Measurements from ENCODE around the gene OXSR1. TPM values are rescaled to one million over a fixed set of nuclear protein-coding genes. Genes with fewer than 3 reads are reported as not detected.

OXSR1 gene
- total RNA-seq (10 to 100 TPM; 56.3 to 60.0 TPM), polyA plus RNA-seq (16.4 TPM)

- Histone ChIP-seq H3K4me1 (ENCODE audit: insufficient read depth, low read length) (peaks cover 39% of the 10 kb centered on the region), H3K27me3 (ENCODE audit: insufficient read depth, low read length, poor library complexity, severe bottlenecking) (no peaks in the 10 kb centered on the region), H3K9me3 (ENCODE audit: low read length) (no peaks in the 10 kb centered on the region), H3K27ac (ENCODE audit: low read depth, low read length) (peak within 1 kb of the TSS; percentile 100), H3K36me3 (ENCODE audit: insufficient read depth, low read length) (no peaks in the 10 kb centered on the region), H3K4me3 (ENCODE audit: low read length) (peak within 1 kb of the TSS; percentile 94)
- H3K9me3 Mint-ChIP-seq: no peaks in the 10 kb centered on the region
- peak within 1 kb of the TSS; percentile 90 to 98 (median 96) for H3K4me3 Mint-ChIP-seq
- ChIA-PET CTCF (interaction anchor here (0.9 to 4.5 kb wide), 11 partner anchors 9 to 331 kb away, joined by 3 to 60 read pairs (median 5); partner anchors contain the start of genes ACAA1, EXOG, MYD88 and XYLB), POLR2A (interaction anchor here (0.6 to 4.3 kb wide), 12 partner anchors 11 to 171 kb away, joined by 3 to 75 read pairs (median 4); partner anchors contain the start of genes ACAA1, DLEC1 and MYD88)
- H3K27ac Mint-ChIP-seq: peak within 1 kb of the TSS; percentile 95 to 100 (median 100)
- no peaks in the 10 kb centered on the region for H3K27me3 Mint-ChIP-seq
- peak; percentile 93 to 99 (median 98) for DNase-seq
- H3K36me3 Mint-ChIP-seq: peaks cover 0 to 20% (median 0%) of the 10 kb centered on the region in 3 donors
- peaks cover 43 to 55% (median 46%) of the 10 kb centered on the region in 3 donors for H3K4me1 Mint-ChIP-seq
Observed at GRCh38 chr3:38164952-38165721, at the start of gene OXSR1. Gene OXSR1 (plus strand): TSS chr3:38165537. CDS start chr3:38165877, 340 bp downstream.

GRCh38 chr3:38115645-38116427, 49.5 kb upstream of the OXSR1 start:
- Mint-ChIP-seq H3K27me3 (no peaks in the 10 kb centered on the region), H3K4me1 (peaks cover 4 to 11% (median 5%) of the 10 kb centered on the region in 3 donors), H3K27ac (peak overlapping the region in 4 of 8 donors; percentile 18 to 69 (median 64)), H3K4me3 (no peak overlapping the region), H3K9me3 (no peaks in the 10 kb centered on the region), H3K36me3 (peaks cover 0 to 18% (median 0%) of the 10 kb centered on the region in 3 donors)
- H3K4me1 ChIP-seq (ENCODE audit: insufficient read depth, low read length): no peaks in the 10 kb centered on the region
- CTCF ChIA-PET: interaction anchor here (0.7 to 5.6 kb wide), 4 partner anchors 21 to 231 kb away, joined by 3 to 31 read pairs (median 17); partner anchors contain the start of genes ACAA1 and XYLB
- no peaks in the 10 kb centered on the region for H3K36me3 ChIP-seq (ENCODE audit: insufficient read depth, low read length)
- no peaks in the 10 kb centered on the region for H3K9me3 ChIP-seq (ENCODE audit: low read length)
- POLR2A ChIA-PET: no interaction called here
- no peak overlapping the region for H3K4me3 ChIP-seq (ENCODE audit: low read length)
- no peak for DNase-seq
- H3K27me3 ChIP-seq (ENCODE audit: insufficient read depth, low read length, poor library complexity, severe bottlenecking): no peaks in the 10 kb centered on the region
- no peak overlapping the region for H3K27ac ChIP-seq (ENCODE audit: low read depth, low read length)

GRCh38 chr3:38116471-38117162, 48.7 kb upstream of the OXSR1 start:
- no peak for DNase-seq
- H3K27me3 ChIP-seq (ENCODE audit: insufficient read depth, low read length, poor library complexity, severe bottlenecking): no peaks in the 10 kb centered on the region
- no peak overlapping the region for H3K4me3 ChIP-seq (ENCODE audit: low read length)
- peaks cover 4 to 11% (median 5%) of the 10 kb centered on the region in 3 donors for H3K4me1 Mint-ChIP-seq
- H3K9me3 Mint-ChIP-seq: no peaks in the 10 kb centered on the region
- no peak overlapping the region for H3K27ac Mint-ChIP-seq
- H3K27me3 Mint-ChIP-seq: no peaks in the 10 kb centered on the region
- peaks cover 0 to 23% (median 0%) of the 10 kb centered on the region in 3 donors for H3K36me3 Mint-ChIP-seq
- no peaks in the 10 kb centered on the region for H3K9me3 ChIP-seq (ENCODE audit: low read length)
- POLR2A ChIA-PET: interaction anchor here (1.0 kb wide), 1 partner anchor 49 kb away, joined by 3 read pairs; the partner anchor contains the start of gene OXSR1
- H3K27ac ChIP-seq (ENCODE audit: low read depth, low read length): no peak overlapping the region
- no peak overlapping the region for H3K4me3 Mint-ChIP-seq
- no peaks in the 10 kb centered on the region for H3K4me1 ChIP-seq (ENCODE audit: insufficient read depth, low read length)
- CTCF ChIA-PET: interaction anchor here (0.7 to 5.6 kb wide), 10 partner anchors 9 to 363 kb away, joined by 3 to 31 read pairs (median 5); partner anchors contain the start of genes ACAA1 and XYLB
- H3K36me3 ChIP-seq (ENCODE audit: insufficient read depth, low read length): no peaks in the 10 kb centered on the region

GRCh38 chr3:38117163-38117716, 48.1 kb upstream of the OXSR1 start:
- H3K27me3 ChIP-seq (ENCODE audit: insufficient read depth, low read length, poor library complexity, severe bottlenecking): no peaks in the 10 kb centered on the region

GRCh38 chr3:38117748-38118420, 47.5 kb upstream of the OXSR1 start:
- DNase-seq: peak; percentile 51 to 80 (median 57)
- H3K27ac ChIP-seq (ENCODE audit: low read depth, low read length): no peak overlapping the region
- H3K27me3 ChIP-seq (ENCODE audit: insufficient read depth, low read length, poor library complexity, severe bottlenecking): no peaks in the 10 kb centered on the region
- Mint-ChIP-seq H3K27ac (peak overlapping the region in 4 of 8 donors; percentile 51 to 88 (median 63)), H3K9me3 (no peaks in the 10 kb centered on the region), H3K27me3 (no peaks in the 10 kb centered on the region), H3K4me3 (no peak overlapping the region), H3K36me3 (peaks cover 0 to 35% (median under 1%) of the 10 kb centered on the region in 3 donors), H3K4me1 (peaks cover 4 to 11% (median 5%) of the 10 kb centered on the region in 3 donors)
- no peak overlapping the region for H3K4me3 ChIP-seq (ENCODE audit: low read length)
- no peaks in the 10 kb centered on the region for H3K9me3 ChIP-seq (ENCODE audit: low read length)
- POLR2A ChIA-PET: interaction anchor here (1.0 kb wide), 1 partner anchor 48 kb away, joined by 3 read pairs; the partner anchor contains the start of gene OXSR1
- H3K4me1 ChIP-seq (ENCODE audit: insufficient read depth, low read length): no peaks in the 10 kb centered on the region
- CTCF ChIA-PET: interaction anchor here (1.0 to 5.6 kb wide), 11 partner anchors 10 to 362 kb away, joined by 3 to 31 read pairs (median 3); partner anchors contain the start of genes ACAA1 and XYLB
- H3K36me3 ChIP-seq (ENCODE audit: insufficient read depth, low read length): peaks cover 5% of the 10 kb centered on the region

More at GRCh38 chr3:38117163-38117716, 48.1 kb upstream of the OXSR1 start:
- Mint-ChIP-seq H3K27me3 (no peaks in the 10 kb centered on the region), H3K4me1 (peaks cover 4 to 11% (median 5%) of the 10 kb centered on the region in 3 donors), H3K27ac (peak overlapping the region in 1 of 8 donors; percentile 68), H3K36me3 (peaks cover 0 to 29% (median 0%) of the 10 kb centered on the region in 3 donors), H3K9me3 (no peaks in the 10 kb centered on the region), H3K4me3 (no peak overlapping the region)
- H3K36me3 ChIP-seq (ENCODE audit: insufficient read depth, low read length): no peaks in the 10 kb centered on the region
- no peaks in the 10 kb centered on the region for H3K9me3 ChIP-seq (ENCODE audit: low read length)
- POLR2A ChIA-PET: interaction anchor here (1.0 kb wide), 1 partner anchor 48 kb away, joined by 3 read pairs; the partner anchor contains the start of gene OXSR1
- H3K4me3 ChIP-seq (ENCODE audit: low read length): no peak overlapping the region
- H3K4me1 ChIP-seq (ENCODE audit: insufficient read depth, low read length): no peaks in the 10 kb centered on the region
- no peak overlapping the region for H3K27ac ChIP-seq (ENCODE audit: low read depth, low read length)
- CTCF ChIA-PET: interaction anchor here (1.0 to 5.6 kb wide), 11 partner anchors 9 to 363 kb away, joined by 3 to 31 read pairs (median 3); partner anchors contain the start of genes ACAA1 and XYLB
- DNase-seq: no peak

- Histone ChIP-seq H3K9me3 (ENCODE audit: low read length) (no peaks in the 10 kb centered on the region), H3K4me3 (ENCODE audit: low read length) (no peak overlapping the region), H3K27me3 (ENCODE audit: insufficient read depth, low read length, poor library complexity, severe bottlenecking) (no peaks in the 10 kb centered on the region), H3K36me3 (ENCODE audit: insufficient read depth, low read length) (peaks cover 10% of the 10 kb centered on the region), H3K27ac (ENCODE audit: low read depth, low read length) (no peak overlapping the region), H3K4me1 (ENCODE audit: insufficient read depth, low read length) (no peaks in the 10 kb centered on the region)
- ChIA-PET POLR2A (no interaction called here), CTCF (interaction anchor here (1.0 to 5.6 kb wide), 9 partner anchors 18 to 361 kb away, joined by 3 to 31 read pairs (median 4); partner anchors contain the start of genes ACAA1 and XYLB)
- Mint-ChIP-seq H3K4me3 (no peak overlapping the region), H3K4me1 (peaks cover 5 to 11% (median 5%) of the 10 kb centered on the region in 3 donors), H3K9me3 (no peaks in the 10 kb centered on the region), H3K36me3 (peaks cover 0 to 41% (median 4%) of the 10 kb centered on the region in 3 donors), H3K27ac (peak overlapping the region in 5 of 8 donors; percentile 1 to 97 (median 64)), H3K27me3 (no peaks in the 10 kb centered on the region)
- no peak for DNase-seq
Observed at GRCh38 chr3:38118421-38119247, 46.7 kb upstream of the OXSR1 start.

Measured in CD8-positive, alpha-beta memory T cell (primary cell).